Measurements from ENCODE around the gene EPB41L3.

The EPB41L3 gene

GRCh38 chr18:5391409-5391808 is 152.4 kb downstream of the EPB41L3 start:
- TF ChIP-seq CTCF (IDR thresholded peaks at IDR 0.05) = no peak
- no peak for DNase-seq (ENCODE audit: low spot score)
- H3K4me3 ChIP-seq = no peak overlapping the region
- no peak overlapping the region for H3K27ac ChIP-seq

- DNase-seq (ENCODE audit: low spot score) = no peak
- H3K27ac ChIP-seq = no peak overlapping the region
- no peak for TF ChIP-seq CTCF (IDR thresholded peaks at IDR 0.05)
- no peak overlapping the region for H3K4me3 ChIP-seq
Measured at GRCh38 chr18:5389356-5389755, 154.4 kb downstream of the EPB41L3 start.

- H3K27ac ChIP-seq = no peak overlapping the region
- no peak for DNase-seq (ENCODE audit: low spot score)
- no peak overlapping the region for H3K4me3 ChIP-seq
- TF ChIP-seq CTCF (IDR thresholded peaks at IDR 0.05) = no peak
Measured at GRCh38 chr18:5388896-5389295, 154.9 kb downstream of the EPB41L3 start.

- Histone ChIP-seq H3K27ac (no peak overlapping the region), H3K4me3 (no peak overlapping the region)
- no peak for DNase-seq (ENCODE audit: low spot score)
- TF ChIP-seq CTCF (IDR thresholded peaks at IDR 0.05) = no peak
Measured at GRCh38 chr18:5380586-5380985, 163.2 kb downstream of the EPB41L3 start.

GRCh38 chr18:5376986-5377385 is 166.8 kb downstream of the EPB41L3 start:
- no peak for TF ChIP-seq CTCF (IDR thresholded peaks at IDR 0.05)
- H3K4me3 ChIP-seq = no peak overlapping the region
- H3K27ac ChIP-seq = no peak overlapping the region
- no peak for DNase-seq (ENCODE audit: low spot score)

- TF ChIP-seq CTCF (IDR thresholded peaks at IDR 0.05) = no peak
Measured at GRCh38 chr18:5370332-5370731, 173.5 kb downstream of the EPB41L3 start.

GRCh38 chr18:5369513-5369912 is 174.3 kb downstream of the EPB41L3 start:
- Histone ChIP-seq H3K4me3 (no peak overlapping the region), H3K27ac (no peak overlapping the region)
- no peak for DNase-seq (ENCODE audit: low spot score)
- TF ChIP-seq CTCF (IDR thresholded peaks at IDR 0.05) = no peak

More at GRCh38 chr18:5370332-5370731, 173.5 kb downstream of the EPB41L3 start:
- Histone ChIP-seq H3K27ac (no peak overlapping the region), H3K4me3 (no peak overlapping the region)
- no peak for DNase-seq (ENCODE audit: low spot score)
